Right atrium auricular region (tissue), 2 donors: ENCODE results near the gene POLR2A. TPM values are rescaled to one million over a fixed set of nuclear protein-coding genes. Genes with fewer than 3 reads are reported as not detected.
A peak's percentile ranks its signal among the peaks of the same experiment; 100 is the strongest.

Experiments
- DNase-seq: peaks from one replicate; pipeline ENCODE4 v3.0.0-alpha.2; 2019; ENCODE audit warnings: low spot score
- H3K27ac ChIP-seq, 2 donors: fragments of 200-600 bp; sonication (generic); 1 replicate in 1 of 2; 2 replicates in 1 of 2; pipeline ENCODE4 v1.5.1; 2016 to 2019
- H3K27me3 ChIP-seq, 2 donors: fragments of 200-600 bp; sonication (generic); one replicate each; pipeline versions ENCODE4 v1.5.1 to v1.6.0; 2017 to 2019
- H3K36me3 ChIP-seq: fragments of 200-600 bp; sonication (generic); one replicate; pipeline ENCODE4 v1.5.1; 2016
- H3K4me1 ChIP-seq, 2 donors: fragments of 200-600 bp; sonication (generic); one replicate each; pipeline versions ENCODE4 v1.5.1 to v1.6.0; 2017 to 2019
- H3K4me3 ChIP-seq, 2 donors: fragments of 200-600 bp; sonication (generic); 1 replicate in 1 of 2; 2 replicates in 1 of 2; pipeline ENCODE4 v1.5.1; 2017 to 2019; ENCODE audit warnings: mild to moderate bottlenecking in 1 of 2, moderate library complexity in 1 of 2
- H3K9me3 ChIP-seq, 2 donors: fragments of 200-600 bp; sonication (generic); one replicate each; pipeline ENCODE4 v1.5.1; 2019
- total RNA-seq, 2 donors: library from RNA; depleted of rRNA; stranded (reverse); fragments of >200 nt; gene quantifications; one replicate each; pipeline ENCODE4 v1.1.0, GENCODE V29; 2016
- TF ChIP-seq, protein P1 (sequence below), 2 donors: fragments of 200-600 bp; sonication (generic); IDR thresholded peaks; one replicate each; pipeline ENCODE4 v1.5.1; 2019; ENCODE audit warnings: antibody characterized with exemption in 2 of 2

The POLR2A gene
- total RNA-seq, 2 donors from 2014 or later: 28.4 to 41.2 TPM

DNA sequence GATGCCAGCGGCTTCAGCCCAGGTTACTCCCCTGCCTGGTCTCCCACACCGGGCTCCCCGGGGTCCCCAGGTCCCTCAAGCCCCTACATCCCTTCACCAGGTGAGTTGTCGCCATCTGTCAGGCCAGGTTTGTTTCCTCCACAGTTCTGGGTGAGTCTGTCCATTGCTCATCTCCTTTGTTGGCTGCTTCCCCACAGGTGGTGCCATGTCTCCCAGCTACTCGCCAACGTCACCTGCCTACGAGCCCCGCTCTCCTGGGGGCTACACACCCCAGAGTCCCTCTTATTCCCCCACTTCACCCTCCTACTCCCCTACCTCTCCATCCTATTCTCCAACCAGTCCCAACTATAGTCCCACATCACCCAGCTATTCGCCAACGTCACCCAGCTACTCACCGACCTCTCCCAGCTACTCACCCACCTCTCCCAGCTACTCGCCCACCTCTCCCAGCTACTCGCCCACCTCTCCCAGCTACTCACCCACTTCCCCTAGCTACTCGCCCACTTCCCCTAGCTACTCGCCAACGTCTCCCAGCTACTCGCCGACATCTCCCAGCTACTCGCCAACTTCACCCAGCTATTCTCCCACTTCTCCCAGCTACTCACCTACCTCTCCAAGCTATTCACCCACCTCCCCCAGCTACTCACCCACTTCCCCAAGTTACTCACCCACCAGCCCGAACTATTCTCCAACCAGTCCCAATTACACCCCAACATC, 28.8 kb downstream of the POLR2A start:
- no peak overlapping the region for H3K4me3 ChIP-seq
- no peak overlapping the region for H3K27ac ChIP-seq
- no peaks in the 10 kb centered on the region for H3K27me3 ChIP-seq
- no peaks in the 10 kb centered on the region for H3K4me1 ChIP-seq
- H3K9me3 ChIP-seq: no peaks in the 10 kb centered on the region
- TF ChIP-seq, protein P1, sequence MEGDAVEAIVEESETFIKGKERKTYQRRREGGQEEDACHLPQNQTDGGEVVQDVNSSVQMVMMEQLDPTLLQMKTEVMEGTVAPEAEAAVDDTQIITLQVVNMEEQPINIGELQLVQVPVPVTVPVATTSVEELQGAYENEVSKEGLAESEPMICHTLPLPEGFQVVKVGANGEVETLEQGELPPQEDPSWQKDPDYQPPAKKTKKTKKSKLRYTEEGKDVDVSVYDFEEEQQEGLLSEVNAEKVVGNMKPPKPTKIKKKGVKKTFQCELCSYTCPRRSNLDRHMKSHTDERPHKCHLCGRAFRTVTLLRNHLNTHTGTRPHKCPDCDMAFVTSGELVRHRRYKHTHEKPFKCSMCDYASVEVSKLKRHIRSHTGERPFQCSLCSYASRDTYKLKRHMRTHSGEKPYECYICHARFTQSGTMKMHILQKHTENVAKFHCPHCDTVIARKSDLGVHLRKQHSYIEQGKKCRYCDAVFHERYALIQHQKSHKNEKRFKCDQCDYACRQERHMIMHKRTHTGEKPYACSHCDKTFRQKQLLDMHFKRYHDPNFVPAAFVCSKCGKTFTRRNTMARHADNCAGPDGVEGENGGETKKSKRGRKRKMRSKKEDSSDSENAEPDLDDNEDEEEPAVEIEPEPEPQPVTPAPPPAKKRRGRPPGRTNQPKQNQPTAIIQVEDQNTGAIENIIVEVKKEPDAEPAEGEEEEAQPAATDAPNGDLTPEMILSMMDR (IDR thresholded peaks at IDR 0.05): no peak
- H3K36me3 ChIP-seq: peaks cover 63% of the 10 kb centered on the region
- no peak for DNase-seq

DNA sequence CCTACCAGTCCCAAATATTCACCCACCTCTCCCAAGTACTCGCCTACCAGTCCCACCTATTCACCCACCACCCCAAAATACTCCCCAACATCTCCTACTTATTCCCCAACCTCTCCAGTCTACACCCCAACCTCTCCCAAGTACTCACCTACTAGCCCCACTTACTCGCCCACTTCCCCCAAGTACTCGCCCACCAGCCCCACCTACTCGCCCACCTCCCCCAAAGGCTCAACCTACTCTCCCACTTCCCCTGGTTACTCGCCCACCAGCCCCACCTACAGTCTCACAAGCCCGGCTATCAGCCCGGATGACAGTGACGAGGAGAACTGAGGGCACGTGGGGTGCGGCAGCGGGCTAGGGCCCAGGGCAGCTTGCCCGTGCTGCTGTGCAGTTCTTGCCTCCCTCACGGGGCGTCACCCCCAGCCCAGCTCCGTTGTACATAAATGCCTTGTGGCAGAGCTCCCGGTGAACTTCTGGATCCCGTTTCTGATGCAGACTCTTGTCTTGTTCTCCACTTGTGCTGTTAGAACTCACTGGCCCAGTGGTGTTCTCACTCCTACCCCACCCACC, 29.8 kb downstream of the POLR2A start:
- Histone ChIP-seq H3K4me1 (no peaks in the 10 kb centered on the region), H3K36me3 (peaks cover 54% of the 10 kb centered on the region), H3K27me3 (no peaks in the 10 kb centered on the region), H3K9me3 (no peaks in the 10 kb centered on the region), H3K27ac (no peak overlapping the region), H3K4me3 (no peak overlapping the region)
- TF ChIP-seq, protein P1 (IDR thresholded peaks at IDR 0.05): no peak
- DNase-seq: no peak

DNA sequence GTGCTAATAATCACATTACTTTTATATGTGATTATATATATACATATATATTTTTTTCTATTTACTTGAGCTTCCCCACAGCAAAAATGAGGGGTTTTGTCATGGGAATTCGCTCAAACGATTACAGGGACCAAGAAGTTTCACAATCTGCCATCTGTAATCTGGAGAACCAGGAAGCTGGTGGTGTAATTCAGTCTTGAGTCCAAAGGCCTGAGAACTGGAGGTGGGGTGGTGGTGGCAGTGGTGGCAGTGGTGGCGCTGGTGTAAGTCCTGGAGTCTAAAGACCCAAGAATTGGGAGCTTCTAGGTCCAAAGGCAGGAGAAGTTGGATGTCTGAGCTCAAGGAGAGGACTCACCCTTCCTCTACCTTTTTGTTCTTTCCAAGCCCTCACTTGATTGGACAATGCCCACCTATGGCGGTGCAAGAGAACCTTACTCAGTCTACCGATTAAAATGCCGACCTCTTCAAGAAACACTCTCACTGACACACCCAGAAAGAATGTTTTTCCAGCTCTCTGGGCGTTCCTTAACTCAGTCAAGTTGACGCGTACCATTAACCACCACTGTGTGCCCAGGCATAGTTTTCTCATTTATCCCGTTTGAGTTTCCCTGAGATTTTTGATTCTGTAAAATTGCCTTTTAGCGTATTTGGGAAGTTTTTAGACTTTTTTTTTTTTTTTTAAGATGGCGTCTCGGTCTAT, 31.9 kb downstream of the POLR2A start:
- peaks cover 33% of the 10 kb centered on the region for H3K36me3 ChIP-seq
- TF ChIP-seq, protein P1 (IDR thresholded peaks at IDR 0.05): no peak
- DNase-seq: no peak
- no peak overlapping the region for H3K4me3 ChIP-seq
- no peak overlapping the region for H3K27ac ChIP-seq
- H3K27me3 ChIP-seq: no peaks in the 10 kb centered on the region
- H3K4me1 ChIP-seq: no peaks in the 10 kb centered on the region
- no peaks in the 10 kb centered on the region for H3K9me3 ChIP-seq

DNA sequence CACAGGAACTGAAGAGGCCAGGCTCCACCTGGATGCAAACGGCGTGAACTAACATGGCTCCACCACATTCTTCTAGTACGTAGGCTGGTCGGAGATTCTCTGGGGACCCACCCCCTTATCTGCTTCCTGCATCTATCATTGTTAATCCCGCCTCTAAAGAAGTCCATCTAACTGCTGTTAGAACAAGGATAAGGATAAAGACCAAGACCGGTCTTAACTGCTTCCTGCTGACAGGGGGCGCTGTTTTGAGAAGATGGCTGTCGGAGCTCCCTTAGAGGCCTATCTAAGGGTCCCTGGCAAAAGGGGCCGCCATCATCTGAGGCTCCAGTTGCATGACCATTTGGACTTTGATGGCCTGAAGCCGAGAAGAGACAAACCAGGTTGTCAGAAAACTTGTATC, 38.9 kb downstream of the POLR2A start:
- H3K4me1 ChIP-seq: no peaks in the 10 kb centered on the region
- H3K9me3 ChIP-seq: no peaks in the 10 kb centered on the region
- DNase-seq: no peak
- TF ChIP-seq, protein P1 (IDR thresholded peaks at IDR 0.05): peak; percentile 19 to 58
- no peaks in the 10 kb centered on the region for H3K27me3 ChIP-seq
- no peak overlapping the region for H3K4me3 ChIP-seq
- H3K36me3 ChIP-seq: no peaks in the 10 kb centered on the region
- no peak overlapping the region for H3K27ac ChIP-seq

DNA sequence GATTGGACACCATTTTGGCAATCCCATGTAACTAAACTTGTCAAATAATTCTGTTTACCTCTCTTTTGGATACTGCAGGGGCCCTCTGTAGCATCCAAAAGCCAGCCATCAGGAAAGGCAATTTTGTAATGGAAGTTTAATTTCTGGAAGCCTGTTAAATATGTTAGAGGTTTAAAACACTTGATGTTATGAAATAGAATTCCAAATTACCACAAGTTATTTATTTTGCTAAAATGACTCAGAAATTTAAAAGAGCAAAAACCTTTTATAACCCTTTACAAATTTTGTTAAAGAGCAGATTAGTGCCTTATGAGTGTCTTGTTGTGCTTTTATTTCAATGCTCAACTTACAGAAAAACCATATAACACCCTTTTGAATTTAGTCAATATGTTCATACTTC, 44.7 kb downstream of the POLR2A start:
- Histone ChIP-seq H3K27ac (no peak overlapping the region), H3K36me3 (no peaks in the 10 kb centered on the region), H3K27me3 (no peaks in the 10 kb centered on the region), H3K9me3 (peaks cover 0 to 19% of the 10 kb centered on the region in 2 donors), H3K4me1 (no peaks in the 10 kb centered on the region), H3K4me3 (no peak overlapping the region)
- TF ChIP-seq, protein P1 (IDR thresholded peaks at IDR 0.05): no peak
- no peak for DNase-seq
